Iris pigment epithelial cell (primary cell): ENCODE results near the gene SYPL1.

Experiments
- DNase-seq: peaks from one replicate; pipeline ENCODE4 v3.0.0-alpha.2; 2011; ENCODE audit warnings: low read depth

SYPL1 gene

DNA sequence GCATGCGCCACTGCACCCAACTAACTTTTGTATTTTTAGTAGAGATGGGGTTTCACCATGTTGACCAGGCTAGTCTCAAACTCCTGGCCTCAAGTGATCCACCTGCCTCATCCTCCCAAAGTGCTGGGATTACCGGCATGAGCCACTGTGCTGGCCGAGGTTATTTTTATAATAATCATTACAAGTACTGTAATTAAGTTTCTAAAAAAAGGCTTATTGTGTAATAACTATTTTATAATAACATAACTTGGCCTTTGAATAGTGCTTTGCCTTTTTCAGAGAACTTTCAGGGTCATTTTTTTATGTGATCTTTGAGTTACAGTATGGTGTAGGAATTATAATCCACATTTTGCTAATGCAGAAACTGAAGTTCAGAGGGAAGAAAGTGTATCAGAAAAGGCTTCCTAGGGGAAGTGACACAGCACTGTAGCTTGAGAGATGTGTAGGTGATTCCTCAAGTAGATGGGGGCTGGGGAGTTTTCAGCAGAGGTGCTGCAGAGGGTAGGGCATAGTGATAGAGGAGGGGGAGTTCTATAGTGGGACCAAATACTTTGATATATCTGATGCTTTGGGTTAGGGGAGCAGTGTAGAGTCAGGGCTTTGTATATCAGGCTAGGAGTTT lies 9.2 kb upstream of the SYPL1 start:
- DNase-seq, result no peak

DNA sequence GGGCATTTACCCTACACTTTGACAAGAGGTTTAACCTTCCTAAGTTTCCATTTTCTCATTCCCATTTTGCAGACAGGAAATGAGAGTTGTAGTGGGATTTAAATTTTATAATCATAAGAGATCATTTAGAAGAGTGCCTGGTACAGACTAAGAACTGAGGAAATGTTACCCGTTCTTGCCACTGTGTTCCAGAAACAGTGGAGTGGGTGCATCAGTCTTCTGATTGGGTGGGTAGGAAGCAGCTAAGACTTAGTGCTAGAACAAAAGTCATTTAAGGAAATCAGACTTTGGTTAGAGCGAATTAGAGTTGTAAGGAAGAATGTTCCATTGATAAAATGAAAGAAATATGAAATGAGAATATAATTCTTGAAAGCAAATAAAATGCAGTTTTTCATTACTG lies 8.4 kb upstream of the SYPL1 start:
- DNase-seq, result no peak

DNA sequence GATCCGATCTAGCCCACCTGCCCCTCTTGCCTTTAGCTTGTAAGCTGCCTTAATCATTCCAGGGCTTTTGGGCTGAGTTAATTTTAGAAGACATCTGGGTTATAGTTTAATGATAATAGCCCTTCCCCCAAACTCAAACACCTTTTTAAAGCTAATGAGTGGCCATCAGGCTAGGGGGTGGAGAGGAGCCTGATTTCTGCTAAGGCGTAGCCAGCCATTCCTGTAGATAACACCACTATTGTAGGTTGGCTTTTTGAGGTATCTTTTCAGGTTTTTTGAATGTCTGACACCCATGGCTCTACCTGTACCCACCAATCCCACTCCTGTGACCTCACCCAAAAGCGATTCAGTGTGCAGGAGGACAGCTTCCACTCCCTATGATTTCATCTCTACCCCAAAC lies 7.6 kb upstream of the SYPL1 start:
- DNase-seq, result no peak

DNA sequence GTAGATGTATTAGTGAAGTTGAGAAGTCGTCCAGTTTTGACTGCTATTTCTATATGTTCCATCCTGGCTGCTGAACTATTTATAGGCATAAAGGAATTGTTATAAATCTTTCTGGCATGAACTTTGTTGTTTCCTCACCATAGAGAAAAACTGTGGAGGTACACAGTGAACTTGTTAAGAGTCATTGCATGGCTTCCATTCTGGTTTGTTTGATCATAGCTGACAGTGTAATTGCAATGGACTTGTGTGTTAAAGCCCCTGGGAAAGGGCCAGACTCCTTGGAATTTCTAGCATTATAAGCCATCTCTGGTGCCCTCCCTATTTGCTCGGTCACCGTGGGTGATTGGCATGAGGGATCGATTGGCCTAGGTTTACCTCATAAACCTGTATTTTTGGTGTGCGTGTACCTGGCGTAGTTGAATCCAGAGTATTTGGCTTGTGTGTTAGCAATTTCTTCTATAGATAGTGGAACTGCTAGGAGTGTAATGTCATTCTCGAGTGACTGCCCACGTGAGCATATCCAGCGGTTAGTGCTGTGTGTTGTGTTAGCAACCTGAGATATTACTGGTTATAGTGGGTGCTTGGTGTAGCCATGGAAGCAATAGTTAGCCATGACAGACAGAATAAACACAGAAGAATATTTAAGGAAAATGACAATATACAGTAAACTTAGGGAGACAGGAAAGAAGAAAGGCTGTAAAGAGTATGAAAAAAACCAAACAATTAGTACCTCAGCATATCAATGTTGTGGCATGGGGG lies 5.9 kb upstream of the SYPL1 start:
- DNase-seq, result no peak

DNA sequence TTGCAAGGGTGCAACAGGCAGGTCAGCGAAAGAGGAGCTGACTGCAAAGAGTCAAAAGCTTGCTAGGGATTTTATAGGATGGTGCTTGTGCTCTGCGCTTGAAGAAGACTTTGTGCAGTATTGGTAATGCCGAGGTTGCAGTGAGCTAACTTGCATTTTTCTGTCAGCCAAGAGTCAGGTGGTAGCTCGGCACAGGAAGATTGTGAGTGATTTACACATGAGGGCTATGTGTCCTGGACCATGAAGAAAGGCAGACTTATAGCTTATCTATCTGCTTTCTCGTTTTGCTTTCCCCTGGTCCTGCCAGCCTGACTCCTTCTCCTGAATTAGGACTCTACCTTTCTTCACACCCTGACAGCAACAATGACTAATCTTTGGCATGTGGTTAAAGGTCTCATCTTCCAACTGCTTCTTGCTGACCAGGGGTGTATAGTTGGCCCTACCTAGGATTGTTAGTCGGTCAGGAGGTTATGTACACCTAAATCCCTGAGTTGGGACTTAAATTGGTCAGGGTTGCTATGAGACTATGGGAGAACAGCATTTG lies 4.1 kb upstream of the SYPL1 start:
- DNase-seq, result no peak

DNA sequence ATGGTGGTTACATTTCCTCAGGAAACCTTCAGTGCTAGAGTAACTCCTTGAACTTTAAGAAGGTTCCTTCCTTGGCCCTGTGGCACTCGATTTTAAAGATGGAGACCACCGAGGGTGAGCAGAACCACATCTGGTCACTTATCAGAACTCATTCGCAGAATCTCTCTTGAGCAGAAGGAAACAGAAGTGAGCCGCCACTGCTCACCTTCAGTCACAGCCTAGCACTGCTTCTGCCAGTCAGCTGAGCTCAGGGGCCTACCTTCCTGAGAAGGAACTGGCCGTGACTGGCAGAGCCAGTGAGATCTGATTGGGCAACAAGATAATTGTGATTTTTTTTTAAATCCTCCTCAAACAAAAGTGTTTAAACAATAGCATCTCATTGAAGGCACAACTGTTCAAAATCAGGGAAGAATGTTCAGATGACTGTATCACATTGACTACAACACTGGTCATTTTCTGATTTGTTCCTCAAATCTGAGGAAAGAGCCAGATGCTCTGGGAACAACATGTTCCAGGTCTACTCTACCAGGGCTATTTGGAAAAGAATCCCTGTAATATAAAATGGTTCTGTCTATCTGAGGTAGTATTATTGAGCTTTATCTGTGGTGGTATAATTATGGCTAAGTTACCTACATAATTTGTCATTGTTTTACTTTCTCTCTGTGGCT lies 2.7 kb upstream of the SYPL1 start:
- no peak for DNase-seq

DNA sequence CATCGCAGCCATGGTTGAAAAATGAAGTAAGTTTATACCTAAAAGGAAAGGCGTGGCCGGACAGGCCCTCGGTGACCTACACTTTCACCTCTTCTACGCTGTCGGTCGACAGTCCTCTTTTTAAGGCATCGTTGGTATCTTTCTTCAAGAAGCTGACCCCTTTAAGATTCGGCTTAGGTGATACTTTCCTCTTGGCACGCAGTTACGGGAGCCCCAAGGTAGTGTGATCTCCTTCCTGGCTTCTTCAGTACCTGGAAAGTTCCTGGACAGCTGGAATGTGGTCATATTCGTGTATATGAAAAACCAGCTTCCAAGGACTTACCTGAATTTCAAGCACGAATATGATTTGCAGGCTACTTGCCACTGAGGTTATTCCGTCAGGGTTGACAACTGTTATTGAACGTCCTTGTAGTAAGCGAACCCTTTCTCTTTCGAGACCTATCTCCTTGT lies 885 bp upstream of the SYPL1 start:
- DNase-seq, result no peak

DNA sequence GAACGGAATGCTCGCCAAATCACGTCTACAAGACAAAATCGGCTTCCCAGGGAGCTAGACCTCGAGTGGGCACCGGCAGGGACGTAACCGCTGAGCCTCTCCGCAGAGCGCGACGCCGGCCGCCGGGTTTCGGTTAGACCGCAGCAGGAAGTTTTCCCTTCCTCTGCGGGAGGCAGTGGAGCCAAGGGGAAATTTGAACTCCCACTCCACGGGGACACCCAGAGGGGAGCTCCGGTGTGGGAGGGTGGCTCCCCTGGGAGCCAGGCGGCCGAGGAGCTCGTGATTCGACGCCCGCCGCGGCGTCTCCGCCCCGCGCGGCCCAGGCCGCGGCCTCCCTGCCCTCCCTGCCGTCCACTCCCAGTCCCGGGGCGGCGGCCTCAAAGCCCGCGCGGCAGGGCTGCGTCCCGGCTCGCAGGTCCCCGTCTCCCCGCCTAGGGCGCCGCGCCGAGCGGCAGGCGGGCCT lies 426 bp downstream of the SYPL1 start:
- peak; percentile 76 for DNase-seq

DNA sequence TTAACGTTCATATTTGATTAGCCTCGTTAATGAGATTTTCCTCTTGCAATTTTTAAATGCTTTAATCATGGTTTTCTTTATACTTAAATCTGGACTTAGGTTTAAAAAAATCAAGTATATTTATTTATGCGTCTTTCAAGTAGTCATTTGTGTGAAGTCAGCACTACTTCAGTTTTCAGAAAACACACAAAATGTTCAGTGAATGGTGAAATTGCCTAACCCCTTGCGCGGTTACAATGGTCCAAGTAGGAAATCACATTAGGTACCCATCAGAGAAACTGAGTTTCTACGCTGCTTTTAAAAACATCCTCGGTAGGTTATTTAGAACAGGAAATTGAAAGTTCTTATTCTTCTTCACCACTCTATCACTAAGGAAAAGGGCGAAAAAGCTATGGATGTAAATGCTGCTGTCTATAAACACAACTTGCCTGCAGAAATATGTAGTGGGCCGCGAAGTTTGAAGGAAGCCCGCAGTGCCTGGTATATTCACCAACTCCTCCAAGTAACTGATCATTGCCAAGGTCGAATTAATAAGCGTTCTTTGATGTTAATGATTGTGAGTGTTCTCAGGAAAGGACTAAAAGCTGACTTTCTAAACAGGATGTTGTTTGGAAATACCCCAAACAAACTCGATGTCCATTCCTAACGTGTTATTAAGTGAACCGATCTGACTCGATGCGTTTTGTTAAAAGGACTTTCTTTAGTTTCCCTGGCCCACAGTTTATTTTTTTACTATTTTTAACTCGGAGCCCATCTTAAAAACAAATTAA lies 1.0 kb downstream of the SYPL1 start:
- DNase-seq, result peak; percentile 35

DNA sequence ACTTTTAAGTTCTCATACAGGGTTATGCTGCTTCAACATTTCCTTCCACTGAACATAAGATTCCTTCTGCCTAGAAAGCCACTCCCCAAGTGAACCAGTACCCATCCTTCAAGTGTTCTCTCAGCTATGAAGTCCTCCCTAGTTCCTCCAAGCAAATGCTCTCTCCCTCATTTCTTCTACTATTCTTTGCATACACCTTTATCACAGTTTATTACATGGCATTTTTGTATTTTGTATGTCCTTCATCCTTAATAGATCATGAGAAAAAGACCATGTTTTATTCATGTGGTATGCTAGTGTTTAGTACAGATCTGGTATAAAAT lies 1.9 kb downstream of the SYPL1 start:
- peak; percentile 9 for DNase-seq

DNA sequence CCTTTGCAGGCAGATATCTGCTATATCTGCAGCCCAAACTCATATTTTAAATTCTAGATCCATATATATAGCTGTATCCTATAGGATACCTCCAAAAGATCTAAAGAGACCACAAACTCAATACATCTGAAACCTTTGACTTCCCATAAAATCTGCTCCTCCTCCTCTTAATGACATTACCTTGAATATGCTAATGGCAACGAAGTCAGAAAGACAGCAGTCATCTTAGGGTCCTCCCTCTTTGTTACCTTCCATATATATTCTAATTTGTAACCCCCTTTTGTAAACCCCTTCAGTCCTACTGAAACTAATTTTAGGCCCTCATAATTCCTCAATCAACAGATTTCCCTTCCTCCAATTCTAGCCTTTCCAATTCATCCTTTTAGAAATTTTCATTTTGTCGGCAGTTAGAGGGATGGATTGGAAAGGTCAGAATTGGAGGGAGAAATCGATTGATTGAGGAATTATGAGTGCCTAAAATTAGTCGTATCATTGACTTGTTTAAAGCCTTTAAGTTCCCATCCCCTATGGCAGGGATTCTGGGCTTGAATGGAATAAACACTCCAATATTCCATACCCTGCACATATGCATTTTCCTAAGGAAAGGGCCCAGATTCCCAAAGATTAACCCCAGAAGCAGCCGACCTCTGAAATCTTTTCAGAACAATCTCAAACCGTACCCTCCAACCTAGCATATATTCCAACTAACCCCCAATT lies 2.4 kb downstream of the SYPL1 start:
- no peak for DNase-seq

DNA sequence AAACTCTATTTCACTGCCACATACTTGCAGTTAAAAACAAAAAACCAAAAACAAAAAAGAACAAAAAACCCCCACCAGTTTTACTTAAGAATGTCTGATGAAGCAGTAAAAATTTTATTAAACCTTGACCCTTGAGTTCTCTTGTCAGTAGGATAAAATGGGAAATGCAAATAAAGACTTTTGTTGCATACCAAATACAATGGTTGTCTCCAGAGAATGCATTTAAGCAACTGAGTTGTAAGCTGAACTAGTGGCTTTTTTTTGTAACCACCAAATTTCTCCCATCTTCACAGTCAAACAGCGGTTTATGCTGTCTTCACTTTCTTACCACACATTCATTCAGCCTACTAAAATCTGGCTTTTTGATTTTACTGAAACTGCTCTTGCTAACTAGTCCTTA lies 3.1 kb downstream of the SYPL1 start:
- DNase-seq, result no peak

DNA sequence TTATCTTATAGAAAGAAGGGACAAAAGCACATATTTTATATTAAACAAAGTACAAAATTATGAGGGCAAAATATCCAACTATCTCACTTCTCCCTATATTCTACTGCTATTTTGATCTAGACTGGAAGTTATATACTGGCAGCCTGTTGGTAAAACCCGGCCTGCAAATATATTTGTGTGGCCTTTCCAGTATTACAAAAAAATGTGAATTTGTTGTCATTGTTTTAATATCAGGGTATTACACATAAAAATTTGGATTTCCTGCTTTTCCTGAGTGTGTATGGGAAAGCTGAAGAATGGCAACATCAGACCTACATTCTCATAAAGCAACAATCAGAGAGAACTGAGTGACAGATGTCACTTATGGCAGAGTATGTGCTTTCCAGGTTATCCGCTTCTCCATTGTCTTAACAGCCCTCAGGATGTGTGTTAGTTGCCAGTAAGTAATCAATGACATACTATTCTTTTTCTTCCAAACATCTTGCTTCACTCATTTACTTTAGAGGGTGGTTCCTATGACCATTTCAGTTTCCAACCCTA lies 7.3 kb downstream of the SYPL1 start:
- DNase-seq, result no peak

DNA sequence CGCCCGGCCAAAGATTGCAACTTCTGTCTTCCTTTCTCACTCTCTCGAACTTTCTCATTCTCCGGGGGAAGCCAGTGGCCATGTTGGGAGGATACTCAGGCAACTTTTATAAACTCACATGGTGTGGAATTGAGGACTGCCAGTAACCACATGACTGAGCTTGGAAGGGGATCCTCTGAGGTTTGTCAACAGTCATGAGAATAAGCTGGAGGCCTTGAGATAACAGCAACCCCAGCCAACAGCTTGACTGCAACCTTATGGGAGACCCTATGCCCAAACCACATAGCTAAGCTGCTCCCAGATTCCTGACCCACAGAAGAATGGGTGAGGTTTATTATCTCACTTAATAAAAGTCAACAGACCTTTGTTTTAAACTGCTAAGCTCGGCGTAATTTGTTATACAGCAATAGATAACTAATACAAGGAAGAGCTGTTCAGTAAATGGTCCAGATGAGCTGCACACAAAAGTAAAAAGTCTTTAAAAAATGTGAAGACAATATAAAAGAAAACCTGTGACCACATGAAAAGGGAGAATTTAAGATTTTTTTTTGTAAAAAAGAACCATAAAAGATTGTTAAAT lies 9.6 kb downstream of the SYPL1 start:
- DNase-seq, result peak; percentile 12

DNA sequence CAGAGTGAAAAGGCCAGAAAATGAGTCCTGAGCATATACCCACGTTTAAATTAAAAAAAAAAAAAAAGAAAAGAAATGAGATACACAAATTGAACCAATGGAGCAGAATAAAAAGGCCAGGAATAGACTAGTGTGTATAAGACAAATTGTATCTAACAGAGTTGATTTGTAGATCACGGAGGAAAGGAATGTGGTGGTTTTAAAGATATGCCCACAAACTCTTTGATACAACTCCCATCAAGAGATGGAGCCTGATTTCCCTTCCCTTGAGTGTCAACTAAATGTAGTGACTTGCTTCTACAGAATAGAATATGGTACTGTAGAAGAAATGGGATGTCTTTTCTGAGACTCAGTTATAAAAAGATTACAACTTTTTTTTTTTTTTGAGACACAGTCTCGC lies 10.4 kb downstream of the SYPL1 start:
- DNase-seq, result peak; percentile 18

DNA sequence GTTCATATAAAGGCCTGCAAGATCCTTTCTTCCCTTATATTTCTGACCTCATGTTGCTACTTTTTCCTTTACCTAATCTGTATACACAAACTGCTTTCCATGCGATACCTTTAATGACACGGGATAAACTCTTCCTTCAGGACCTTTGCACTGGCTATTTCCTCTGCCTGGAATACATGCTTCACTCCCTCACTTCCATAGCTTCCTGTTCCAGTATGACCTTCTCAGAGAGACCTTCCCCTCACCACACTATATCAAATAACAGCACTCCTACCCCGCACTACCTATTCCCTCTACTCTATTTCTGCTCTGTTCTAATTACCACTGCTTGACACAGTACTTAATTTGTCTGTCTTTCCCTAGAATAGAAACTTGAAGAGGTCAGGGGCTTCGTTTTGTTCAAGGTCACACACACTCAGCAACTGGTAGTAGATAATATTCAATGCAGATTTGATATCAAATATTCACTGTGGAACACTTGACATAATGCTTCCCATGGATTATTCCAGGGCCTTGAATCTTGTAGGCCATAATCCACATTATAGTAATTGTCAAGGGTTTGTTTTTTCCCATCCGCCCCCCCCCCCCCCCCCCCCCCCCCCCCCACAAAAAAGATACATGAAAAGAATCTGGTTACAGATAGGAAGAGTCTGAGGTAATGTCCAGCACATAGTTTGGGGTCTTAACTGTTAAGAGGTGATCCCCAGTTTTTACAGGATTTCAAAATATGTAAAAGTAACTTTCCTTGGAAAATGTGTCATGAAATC lies 11.1 kb downstream of the SYPL1 start:
- no peak for DNase-seq

DNA sequence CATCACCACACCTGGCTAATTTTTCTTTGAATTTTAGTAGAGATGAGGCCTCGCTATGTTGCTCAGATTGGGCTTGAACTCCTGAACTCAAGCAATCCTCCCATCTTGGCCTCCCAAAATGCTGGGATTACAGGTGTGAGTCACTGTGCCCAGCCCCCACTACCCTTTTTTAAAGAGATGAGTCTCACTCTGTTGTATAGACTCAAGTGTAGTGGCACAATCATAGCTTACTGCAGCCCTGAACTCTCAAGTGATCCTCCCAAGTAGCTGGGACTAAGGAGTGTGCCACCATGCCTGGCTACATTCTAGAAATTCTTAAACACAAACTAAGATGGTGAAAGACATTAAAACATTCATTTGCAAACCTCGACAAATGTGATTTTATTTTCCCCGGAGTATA lies 12.6 kb downstream of the SYPL1 start:
- no peak for DNase-seq

DNA sequence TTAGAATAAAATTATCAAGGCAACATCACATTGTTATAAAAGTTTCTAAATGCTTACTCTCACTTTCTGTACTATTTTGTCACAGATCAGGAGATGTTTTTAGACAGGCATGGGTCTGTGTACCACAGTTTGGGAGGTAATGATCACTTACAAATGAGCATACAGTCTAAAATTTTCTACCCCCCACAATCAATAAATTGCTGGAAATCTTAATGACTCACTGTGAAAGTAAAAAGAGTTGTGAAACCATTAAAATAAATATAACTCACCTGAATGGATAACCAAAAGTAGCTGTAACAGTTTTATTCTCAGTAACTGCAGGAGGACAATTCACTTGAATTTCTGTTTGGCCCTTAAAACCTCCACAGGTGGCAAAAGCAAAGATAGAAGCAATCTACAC lies 13.2 kb downstream of the SYPL1 start:
- DNase-seq, result no peak

DNA sequence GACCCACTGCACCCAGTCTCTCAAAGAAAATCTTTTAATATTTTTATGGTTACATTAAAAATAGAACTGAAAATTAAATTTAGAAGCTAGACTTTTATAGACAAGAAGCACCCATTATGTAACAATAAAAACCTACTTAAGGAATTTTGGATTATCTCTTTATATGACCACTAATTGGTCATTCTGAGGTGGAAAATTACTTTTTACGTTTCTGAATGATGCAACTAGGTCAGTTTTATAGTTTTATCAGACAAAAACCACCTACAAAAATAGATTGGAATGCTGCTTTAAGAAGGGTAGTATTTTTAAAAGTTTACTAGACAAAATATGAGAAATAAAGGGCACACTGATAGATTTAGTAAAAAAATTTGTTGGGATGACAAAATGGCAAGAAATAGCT lies 16.5 kb downstream of the SYPL1 start:
- no peak for DNase-seq

DNA sequence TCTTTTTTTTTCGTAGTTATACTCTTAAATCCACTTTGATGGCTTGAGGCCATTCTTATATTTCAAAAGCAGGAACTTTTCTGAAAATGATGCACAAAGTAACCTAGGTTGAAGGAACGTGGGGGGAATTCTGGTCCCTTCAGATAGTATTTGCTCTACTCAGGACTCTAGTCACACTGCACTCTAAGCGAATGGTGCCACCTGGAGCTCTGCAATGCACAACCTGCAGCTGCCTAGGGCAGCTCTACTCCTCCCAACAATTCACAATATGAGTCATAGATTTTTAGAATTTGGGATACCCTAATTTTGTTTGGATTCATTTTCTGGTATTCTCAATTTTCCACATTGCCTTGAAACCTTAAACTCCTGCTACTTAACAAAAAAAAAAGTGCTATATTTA lies 17.3 kb downstream of the SYPL1 start:
- no peak for DNase-seq
